Muscle of back (tissue), 11 donors: ENCODE measurements around the gene CRACR2A. TPM values are rescaled to one million over a fixed set of nuclear protein-coding genes. Genes with fewer than 3 reads are reported as not detected.

ENCODE experiments used
- DNase-seq, 3 donors: peaks; one replicate each; pipeline versions ENCODE4 v3.0.0 to v3.0.0-alpha.2; 2013
- polyA plus RNA-seq, 10 donors: library from polyadenylated mRNA; unstranded; fragments of 120-200 nt; gene quantifications; one replicate each; pipeline ENCODE4 v1.2.1, GENCODE V29; 2013; ENCODE audit not compliant: insufficient read length in 10 of 10

The CRACR2A gene
- polyA plus RNA-seq, 10 donors: 1.0 to 2.6 (median 1.6) TPM

GRCh38 chr12:3600039-3600720 is 152.7 kb downstream of the CRACR2A start:
- DNase-seq: no peak

GRCh38 chr12:3598896-3599860 is 153.7 kb downstream of the CRACR2A start:
- no peak for DNase-seq

- DNase-seq: no peak
These were observed 155.2 kb downstream of the CRACR2A start for GRCh38 chr12:3597526-3598210.

- no peak for DNase-seq
These were observed 156.1 kb downstream of the CRACR2A start for GRCh38 chr12:3596703-3597415.

GRCh38 chr12:3595721-3596120 is 157.2 kb downstream of the CRACR2A start:
- DNase-seq: no peak

GRCh38 chr12:3594966-3595365 is 157.9 kb downstream of the CRACR2A start:
- no peak for DNase-seq

- no peak for DNase-seq
These were observed 158.9 kb downstream of the CRACR2A start for GRCh38 chr12:3593906-3594483.

- no peak for DNase-seq
These were observed 159.9 kb downstream of the CRACR2A start for GRCh38 chr12:3592856-3593625.

- DNase-seq: no peak
These were observed 163.2 kb downstream of the CRACR2A start for GRCh38 chr12:3589745-3590144.

GRCh38 chr12:3587402-3588013 is 165.4 kb downstream of the CRACR2A start:
- no peak for DNase-seq

GRCh38 chr12:3583656-3584334 is 169.1 kb downstream of the CRACR2A start:
- no peak for DNase-seq

GRCh38 chr12:3580094-3580749 is 172.7 kb downstream of the CRACR2A start:
- DNase-seq: no peak

GRCh38 chr12:3579446-3580093 is 173.3 kb downstream of the CRACR2A start:
- no peak for DNase-seq

- no peak for DNase-seq
These were observed 174.4 kb downstream of the CRACR2A start for GRCh38 chr12:3578557-3578956.

GRCh38 chr12:3576891-3577290 is 176.0 kb downstream of the CRACR2A start:
- DNase-seq: no peak

- no peak for DNase-seq
These were observed 177.9 kb downstream of the CRACR2A start for GRCh38 chr12:3574986-3575385.

GRCh38 chr12:3572560-3572959 is 180.3 kb downstream of the CRACR2A start:
- DNase-seq: no peak

GRCh38 chr12:3571724-3572123 is 181.2 kb downstream of the CRACR2A start:
- peak in 2 of 3 donors; percentile 7 to 8 for DNase-seq
